ENCODE data around the gene CCDC142. TPM values are rescaled to one million over a fixed set of nuclear protein-coding genes. Genes with fewer than 3 reads are reported as not detected.
"Not testable (repeated sequence)": the region's sequence is repeated elsewhere in the genome, so short reads cannot be mapped to it uniquely, and the experiment has no call there.

Gene CCDC142
- total and polyA plus RNA-seq, 8 donors: 3.2 to 78.2 (median 21.2) TPM

DNA sequence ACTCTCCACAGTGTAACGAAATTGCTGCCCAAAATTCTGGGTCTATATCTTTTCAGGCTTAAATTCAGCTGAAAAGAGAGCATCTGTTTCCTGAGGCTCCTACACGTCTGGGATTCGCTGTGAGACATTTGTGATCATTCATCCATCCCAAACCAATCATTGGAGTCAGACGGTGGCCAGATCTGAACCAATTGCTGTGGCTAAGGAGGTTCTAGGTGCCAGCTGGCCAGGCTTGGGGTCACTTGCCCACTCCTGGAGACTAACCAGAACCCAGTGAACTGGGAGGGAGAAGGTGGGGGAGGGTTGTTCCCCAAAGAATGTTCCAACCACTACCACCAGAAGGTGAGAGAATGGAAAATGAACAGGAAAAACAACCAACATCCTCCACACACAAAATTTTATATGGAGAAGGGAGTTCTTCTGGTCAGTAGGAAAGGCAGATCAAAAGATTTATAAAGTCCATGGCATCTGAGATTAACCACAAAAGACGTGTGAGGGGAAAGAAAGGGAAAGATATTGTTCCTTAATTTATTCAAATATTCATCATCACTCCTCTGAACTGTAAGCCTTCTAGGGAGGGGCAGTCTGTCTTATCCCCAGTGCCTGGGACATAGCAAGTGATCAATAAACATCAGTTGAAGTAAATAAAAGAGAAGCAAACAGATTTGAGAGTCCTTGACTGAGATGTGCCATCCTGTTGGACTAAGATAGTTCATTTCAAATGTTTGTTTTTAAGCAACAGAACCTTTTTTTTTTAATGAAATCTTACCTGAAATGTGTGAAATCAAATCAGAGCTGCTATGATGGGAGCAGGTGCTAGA, 38.1 kb downstream of the CCDC142 start:
- peaks cover 14 to 40% (median 27%) of the 10 kb centered on the region in 4 donors for H3K4me1 ChIP-seq
- peaks cover 0 to 37% (median 7%) of the 10 kb centered on the region in 3 donors for H3K27me3 ChIP-seq
- no peak overlapping the region for H3K4me3 ChIP-seq
- no peaks in the 10 kb centered on the region for H3K9me3 ChIP-seq
- no peak for DNase-seq
- TF ChIP-seq EP300 (IDR thresholded peaks at IDR 0.05): no peak
- TF ChIP-seq, protein P1, sequence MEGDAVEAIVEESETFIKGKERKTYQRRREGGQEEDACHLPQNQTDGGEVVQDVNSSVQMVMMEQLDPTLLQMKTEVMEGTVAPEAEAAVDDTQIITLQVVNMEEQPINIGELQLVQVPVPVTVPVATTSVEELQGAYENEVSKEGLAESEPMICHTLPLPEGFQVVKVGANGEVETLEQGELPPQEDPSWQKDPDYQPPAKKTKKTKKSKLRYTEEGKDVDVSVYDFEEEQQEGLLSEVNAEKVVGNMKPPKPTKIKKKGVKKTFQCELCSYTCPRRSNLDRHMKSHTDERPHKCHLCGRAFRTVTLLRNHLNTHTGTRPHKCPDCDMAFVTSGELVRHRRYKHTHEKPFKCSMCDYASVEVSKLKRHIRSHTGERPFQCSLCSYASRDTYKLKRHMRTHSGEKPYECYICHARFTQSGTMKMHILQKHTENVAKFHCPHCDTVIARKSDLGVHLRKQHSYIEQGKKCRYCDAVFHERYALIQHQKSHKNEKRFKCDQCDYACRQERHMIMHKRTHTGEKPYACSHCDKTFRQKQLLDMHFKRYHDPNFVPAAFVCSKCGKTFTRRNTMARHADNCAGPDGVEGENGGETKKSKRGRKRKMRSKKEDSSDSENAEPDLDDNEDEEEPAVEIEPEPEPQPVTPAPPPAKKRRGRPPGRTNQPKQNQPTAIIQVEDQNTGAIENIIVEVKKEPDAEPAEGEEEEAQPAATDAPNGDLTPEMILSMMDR (IDR thresholded peaks at IDR 0.05): no peak
- TF ChIP-seq POLR2AphosphoS5 (IDR thresholded peaks at IDR 0.05): no peak
- TF ChIP-seq POLR2A (IDR thresholded peaks at IDR 0.05): no peak
- no peak overlapping the region for H3K27ac ChIP-seq
- no peaks in the 10 kb centered on the region for H3K36me3 ChIP-seq
- WGBS, 5 donors: 34 to 49% (median 39%) methylated on average over 5 of the region's 5 CpGs
- intact Hi-C loops (cut with DNase I; ENCODE audit: low total_unique reads): no loop called here

DNA sequence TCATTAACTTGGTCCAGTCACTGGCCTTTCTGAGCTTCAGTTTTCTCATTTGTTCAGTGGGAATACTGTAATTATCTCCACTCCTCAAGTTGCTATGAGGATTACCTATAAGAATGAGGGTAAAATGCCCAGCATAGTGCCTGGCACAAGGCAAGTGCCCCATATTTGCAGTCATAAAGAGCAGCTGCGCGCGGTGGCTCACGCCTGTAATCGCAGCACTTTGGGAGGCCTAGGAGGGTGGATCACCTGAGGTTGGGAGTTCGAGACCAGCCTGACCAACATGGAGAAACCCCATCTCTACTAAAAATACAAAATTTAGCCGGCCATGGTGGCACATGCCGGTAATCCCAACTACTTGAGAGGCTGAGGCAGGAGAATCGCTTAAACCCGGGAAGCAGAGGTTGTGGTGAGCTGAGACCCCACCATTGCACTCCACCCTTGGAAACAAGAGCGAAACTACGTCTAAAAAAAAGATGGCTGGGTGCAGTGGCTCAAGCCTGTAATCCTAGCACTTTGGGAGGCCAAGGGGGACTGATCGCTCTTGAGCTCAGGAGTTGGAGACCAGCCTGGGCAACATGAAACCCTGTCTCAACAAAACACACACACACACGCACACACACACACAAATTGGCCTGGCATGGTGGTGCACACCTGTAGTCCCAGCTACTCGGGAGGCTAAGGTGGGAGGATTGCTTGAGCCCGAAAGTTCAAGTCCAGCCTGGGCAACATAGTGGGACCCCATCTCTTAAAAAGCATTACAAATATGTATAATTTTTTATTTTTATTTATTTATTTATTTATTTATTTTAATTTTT, 40.1 kb downstream of the CCDC142 start:
- H3K4me1 ChIP-seq: peaks cover 22 to 60% (median 41%) of the 10 kb centered on the region in 4 donors
- DNase-seq; H3K36me3 ChIP-seq; intact Hi-C loops (cut with DNase I; ENCODE audit: low total_unique reads); H3K9me3 ChIP-seq: not testable (repeated sequence)
- peaks cover 0 to 38% (median 7%) of the 10 kb centered on the region in 3 donors for H3K27me3 ChIP-seq
- WGBS, 5 donors: 78 to 90% (median 82%) methylated on average over 16 of the region's 16 CpGs
- peak overlapping the region; percentile 48 to 56 (median 54) for H3K4me3 ChIP-seq
- peak overlapping the region; percentile 85 to 93 (median 87) for H3K27ac ChIP-seq

DNA sequence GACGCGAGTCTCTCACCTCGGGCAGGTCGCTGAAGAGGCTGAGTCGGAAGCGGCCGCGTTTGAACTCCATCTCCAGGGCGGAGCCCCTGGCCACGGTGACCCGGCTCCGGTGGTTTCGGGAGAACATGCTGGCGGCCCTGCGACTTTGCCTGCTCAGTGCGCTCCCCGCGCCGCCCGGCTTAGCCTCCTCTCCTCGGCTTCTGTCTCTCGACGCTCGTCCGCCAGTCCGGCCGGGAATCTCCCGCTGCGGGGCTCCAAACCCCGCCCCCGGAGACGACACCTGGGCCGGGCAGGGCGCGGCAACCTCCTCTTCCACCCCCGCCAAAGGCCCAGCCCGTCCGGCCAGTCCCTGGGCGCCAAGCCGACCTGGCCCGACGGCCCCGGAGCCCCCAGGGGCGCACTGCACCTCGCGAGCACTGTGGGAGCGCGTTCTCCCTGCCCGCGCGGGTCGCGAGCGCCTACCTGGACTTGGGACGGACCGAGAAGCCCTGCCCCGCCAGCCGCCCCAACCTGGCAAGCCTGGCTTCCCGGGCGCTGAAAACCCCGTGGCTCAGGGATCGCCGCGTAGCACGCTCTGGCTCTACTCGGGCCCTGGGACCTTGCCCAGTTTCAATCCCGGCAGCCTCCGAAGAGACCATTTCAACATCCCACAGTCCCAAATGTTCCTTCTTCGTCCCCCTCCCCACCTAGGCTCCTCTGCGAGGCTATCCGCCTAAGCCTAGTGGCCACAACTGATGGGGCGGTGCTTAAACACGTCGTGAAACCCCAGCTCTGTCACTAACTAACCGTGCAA, 40.9 kb downstream of the CCDC142 start, which contains the start of gene RTKN:
Gene RTKN, minus strand, starts transcription at position 248 of the 793 bp plus-strand sequence. Its CDS starts 121 bp downstream, at position 127.
- peak within 1 kb of the TSS; percentile 85 to 93 (median 87) for H3K27ac ChIP-seq
- TF ChIP-seq POLR2A (IDR thresholded peaks at IDR 0.05) (peak in 1 of 4 donors; percentile 55), EP300 (IDR thresholded peaks at IDR 0.05) (no peak), POLR2AphosphoS5 (IDR thresholded peaks at IDR 0.05) (peak in 2 of 3 donors; percentile 69 to 70)
- TF ChIP-seq, protein P1 (IDR thresholded peaks at IDR 0.05): no peak
- peak; percentile 70 to 89 for DNase-seq
- intact Hi-C loops (cut with DNase I; ENCODE audit: low total_unique reads): no loop called here
- H3K27me3 ChIP-seq: peaks cover 0 to 38% (median 7%) of the 10 kb centered on the region in 3 donors
- H3K4me3 ChIP-seq: peak within 1 kb of the TSS; percentile 48 to 56 (median 54)
- no peaks in the 10 kb centered on the region for H3K9me3 ChIP-seq
- WGBS, 5 donors: 10 to 32% (median 11%) methylated on average over 29 to 75 of the region's 75 CpGs
- H3K36me3 ChIP-seq: no peaks in the 10 kb centered on the region
- H3K4me1 ChIP-seq: peaks cover 22 to 63% (median 44%) of the 10 kb centered on the region in 4 donors

DNA sequence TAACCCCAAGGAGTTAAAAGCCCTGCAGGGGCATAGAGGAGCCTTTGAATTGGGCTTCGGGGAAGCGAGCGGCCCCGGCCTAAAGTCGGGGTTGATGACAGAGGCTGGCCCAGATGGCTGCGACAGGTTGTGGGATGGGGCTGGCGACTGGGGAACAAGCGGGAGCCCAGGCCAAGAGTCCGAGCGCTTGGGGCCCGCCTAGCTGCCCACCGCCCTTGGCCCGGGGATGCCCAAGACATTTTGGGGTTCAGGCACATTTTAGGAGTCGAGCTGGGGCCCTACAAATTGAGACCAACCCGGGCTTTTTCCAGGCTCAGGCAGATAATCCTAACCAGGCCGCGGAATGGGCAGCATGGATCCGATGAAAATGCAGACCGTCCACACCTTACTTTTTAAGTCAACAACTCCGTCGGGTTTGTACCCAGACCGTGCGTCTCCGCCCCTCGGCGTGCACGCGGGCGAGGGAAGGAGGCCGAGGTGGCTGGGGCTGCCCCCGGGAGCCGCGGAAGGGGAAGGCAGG, 41.6 kb downstream of the CCDC142 start:
- Histone ChIP-seq H3K4me3 (peak overlapping the region; percentile 48 to 56 (median 54)), H3K4me1 (peaks cover 22 to 70% (median 47%) of the 10 kb centered on the region in 4 donors), H3K27me3 (peaks cover 0 to 38% (median 7%) of the 10 kb centered on the region in 3 donors), H3K27ac (peak overlapping the region; percentile 85 to 93 (median 87)), H3K9me3 (no peaks in the 10 kb centered on the region), H3K36me3 (peaks cover 0 to under 1% (median 0%) of the 10 kb centered on the region in 4 donors)
- 11 to 42% (median 23%) methylated on average over 31 to 33 of the region's 33 CpGs for WGBS, 5 donors
- TF ChIP-seq POLR2A (IDR thresholded peaks at IDR 0.05) (no peak), POLR2AphosphoS5 (IDR thresholded peaks at IDR 0.05) (no peak)
- TF ChIP-seq, protein P1 (IDR thresholded peaks at IDR 0.05): no peak
- intact Hi-C loops (cut with DNase I; ENCODE audit: low total_unique reads): no loop called here
- DNase-seq: no peak

Data from stomach (tissue), 9 donors.